Measurements from ENCODE around the gene RUNDC3A.

RUNDC3A gene

DNA sequence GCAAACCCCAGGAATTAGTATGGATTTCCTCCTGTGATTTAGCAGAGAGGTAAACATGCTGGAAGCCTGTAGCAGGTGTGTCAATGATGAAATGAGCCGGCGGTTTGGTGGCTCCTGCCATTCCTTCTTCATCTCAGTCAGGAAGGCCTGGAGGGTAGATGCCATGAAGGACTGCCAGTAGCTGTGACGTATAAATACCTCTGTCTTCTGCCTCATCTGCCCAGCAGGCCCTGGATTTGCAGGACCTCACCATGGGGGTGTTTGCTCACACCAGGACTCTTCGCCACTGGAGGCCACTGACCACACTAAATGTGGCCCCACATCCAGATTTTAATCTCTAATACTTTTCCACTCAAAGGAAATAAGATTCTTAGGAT, 24.4 kb upstream of the RUNDC3A start:
- no peak for DNase-seq

DNA sequence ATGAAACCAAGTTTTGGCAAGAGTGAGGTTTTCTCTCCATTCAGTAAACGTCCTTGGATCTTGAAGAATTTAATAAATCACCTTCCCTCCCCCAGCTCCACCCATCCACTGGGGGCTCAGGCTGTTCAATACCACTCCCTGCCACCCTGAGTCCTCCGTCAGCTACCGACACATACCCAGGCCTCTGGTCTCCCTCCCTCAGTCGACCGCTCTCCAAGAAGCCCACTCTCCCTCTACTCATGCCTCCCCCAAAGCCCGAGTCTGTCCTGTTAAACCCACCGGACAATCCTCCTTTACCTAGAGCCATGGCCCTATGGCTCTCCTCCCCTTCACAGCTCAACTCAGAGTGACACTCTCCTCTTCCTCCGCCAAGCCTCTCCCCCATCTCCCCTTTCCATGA, 20.8 kb upstream of the RUNDC3A start:
- DNase-seq = no peak

DNA sequence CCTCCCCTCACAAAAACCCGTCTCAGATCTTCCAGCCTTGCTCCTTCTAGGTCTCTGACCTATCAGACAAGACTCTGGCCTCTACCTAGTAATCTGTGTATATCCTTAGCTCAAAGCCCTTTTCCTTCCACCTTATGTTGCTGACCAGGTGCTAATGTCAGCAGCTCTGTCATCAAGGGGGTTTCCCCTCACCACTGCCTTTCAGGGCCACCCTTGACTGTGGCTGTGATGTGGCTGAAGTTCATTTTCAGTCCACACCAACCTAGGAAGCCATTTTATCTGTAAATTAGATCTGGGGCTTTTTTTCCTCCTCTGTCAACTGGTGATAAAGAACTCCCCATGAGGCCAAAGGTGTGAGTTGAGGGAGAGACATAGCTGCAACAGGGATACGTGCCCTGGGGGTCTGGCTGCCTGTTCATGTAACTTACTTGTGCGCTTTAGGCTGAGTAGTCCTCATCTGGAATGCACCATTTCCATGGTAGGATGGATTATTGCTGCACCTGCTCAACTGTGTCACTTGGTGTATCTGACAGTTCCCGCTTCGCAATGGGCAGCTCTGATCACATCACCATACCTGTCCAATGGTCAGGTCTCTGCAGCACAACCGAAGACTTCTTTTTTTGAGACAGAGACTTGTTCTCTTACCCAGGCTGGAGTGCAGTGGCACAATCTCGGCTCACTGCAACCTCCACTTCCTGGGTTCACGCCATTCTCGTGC, 14.7 kb upstream of the RUNDC3A start:
- DNase-seq = no peak

DNA sequence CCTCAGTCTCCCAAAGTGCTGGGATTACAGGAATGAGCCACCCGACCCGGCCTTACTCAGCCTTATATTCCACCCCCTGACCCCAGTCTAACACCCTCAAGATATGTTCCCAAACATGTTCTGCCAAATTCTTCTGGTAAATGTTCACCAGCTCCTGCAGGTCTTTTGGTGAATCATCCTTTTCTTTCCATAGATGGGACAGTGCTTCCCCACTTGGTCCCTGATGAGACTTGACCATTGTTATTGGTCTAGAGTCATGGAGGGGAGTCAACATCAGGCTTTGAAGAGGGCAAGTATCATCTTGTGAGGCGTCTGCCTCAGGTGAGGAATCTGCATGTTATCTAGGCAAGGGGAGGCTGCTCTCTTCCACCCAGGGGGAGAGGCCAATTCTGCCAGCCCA, 10.4 kb upstream of the RUNDC3A start:
- DNase-seq = no peak

DNA sequence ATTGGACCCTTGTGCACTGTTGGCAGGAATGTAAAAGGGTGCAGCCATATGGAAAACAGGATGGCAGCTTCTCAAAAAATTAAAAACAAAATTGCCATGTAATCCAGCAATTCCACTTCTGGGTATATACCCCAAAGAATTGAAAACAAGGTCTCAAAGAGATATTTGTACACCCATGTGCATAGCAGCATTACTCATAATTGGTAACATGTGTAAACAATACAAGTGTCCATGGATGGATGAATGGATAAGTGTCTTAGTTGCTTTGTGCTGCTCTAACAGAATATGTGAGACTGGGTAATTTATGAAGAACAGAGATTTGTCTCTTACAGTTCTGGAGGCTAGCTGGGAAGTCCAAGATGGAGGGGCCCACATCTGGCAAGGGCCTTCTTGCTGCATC, 3.8 kb upstream of the RUNDC3A start:
- no peak for DNase-seq

DNA sequence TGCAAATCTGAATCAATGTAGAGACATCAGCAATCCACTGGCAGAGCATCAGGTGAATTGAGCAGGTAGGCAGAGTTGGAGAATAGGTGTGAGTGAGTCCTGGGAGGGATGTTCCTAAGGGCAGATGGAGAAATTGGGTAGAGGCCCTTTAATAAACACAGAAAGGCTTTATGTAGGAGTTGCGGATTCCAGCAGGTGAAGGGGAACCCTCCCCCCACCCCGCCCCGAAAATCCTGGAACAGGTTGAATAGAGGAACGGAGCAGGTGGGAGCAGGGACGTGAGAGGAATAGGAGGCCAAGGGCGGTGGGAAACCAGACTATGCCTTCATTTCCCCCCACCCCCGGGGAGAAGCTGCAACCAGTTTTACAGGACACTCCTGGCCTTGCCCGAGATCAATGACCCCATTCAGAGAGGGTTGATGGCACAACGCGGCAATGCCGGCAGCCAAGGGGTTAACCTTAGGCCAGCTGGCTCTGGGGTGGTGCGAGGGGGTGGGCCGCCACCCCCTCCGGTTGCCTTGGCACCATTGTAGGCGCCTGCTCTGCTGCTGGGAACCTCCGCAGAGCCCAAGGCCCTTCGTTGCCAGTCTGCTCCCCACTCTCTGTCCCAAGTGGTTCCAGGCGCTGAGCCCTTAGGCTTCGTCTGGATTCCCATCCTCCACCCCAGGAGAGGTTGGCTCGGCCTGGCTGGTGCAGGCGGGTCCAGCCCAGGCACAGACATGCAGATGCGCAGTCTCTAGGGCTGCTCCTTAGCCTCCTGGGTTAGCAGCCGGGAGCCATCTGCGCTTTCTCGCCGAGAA, 814 bp upstream of the RUNDC3A start:
- no peak for DNase-seq

DNA sequence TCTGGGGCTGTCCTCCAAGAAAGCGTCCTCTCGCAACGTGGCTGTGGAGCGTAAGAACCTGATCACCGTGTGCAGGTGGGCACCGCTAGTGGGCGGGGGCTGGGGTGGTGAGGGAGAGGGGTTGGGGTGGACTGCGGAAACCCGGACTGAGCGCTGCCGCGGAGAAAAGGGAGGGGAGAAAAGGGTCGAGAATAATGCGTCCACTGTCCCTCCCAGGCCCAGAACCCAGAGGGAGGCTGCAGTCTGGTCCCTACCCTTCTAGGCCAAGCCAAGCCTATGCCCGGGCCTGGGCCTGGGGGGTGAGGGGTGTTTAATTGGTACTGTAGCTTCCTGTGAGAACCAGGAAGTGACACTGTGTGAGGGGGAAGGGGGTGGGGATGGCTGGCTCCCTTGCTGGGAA, 464 bp downstream of the RUNDC3A start:
- DNase-seq = no peak

DNA sequence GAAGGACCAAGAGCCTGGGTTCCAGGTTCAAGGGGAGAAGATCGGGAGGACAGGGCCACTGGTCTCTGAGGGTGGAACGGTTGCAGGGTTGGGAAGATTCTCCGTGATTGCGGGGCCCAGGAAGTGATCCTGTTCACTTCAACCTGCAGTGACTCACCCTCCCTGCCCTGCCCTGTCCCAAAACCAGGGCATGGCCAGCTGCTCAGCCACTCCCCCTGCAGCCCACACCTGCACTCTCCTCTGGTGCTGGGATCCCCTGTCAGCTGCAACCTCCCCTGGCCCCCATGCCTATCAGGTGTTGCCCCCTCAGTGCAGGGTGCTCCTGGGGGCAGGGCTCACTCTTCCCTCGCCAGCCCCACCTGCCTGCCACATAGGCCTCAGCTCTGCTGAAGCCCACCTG, 1.1 kb downstream of the RUNDC3A start:
- DNase-seq = no peak

DNA sequence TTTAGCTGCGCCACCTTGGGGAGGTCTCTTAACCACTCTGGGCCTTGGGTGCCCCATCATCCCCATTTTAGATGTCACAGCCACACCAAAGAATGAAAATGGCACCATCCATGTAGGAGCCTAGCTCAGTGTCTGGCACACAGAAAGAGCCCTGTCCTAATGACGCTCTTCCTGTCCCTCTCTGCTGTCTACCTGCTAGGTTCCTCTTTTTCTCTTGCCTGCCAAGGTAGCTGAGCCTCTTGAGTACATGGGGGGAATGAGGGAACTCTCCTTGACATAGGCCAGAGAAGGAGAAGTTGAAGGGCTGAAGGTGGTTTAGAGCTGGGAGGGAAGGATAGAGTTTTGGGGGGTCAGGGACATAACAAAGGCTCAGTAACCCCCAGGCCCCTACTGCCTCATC, 1.8 kb downstream of the RUNDC3A start:
- DNase-seq = no peak

DNA sequence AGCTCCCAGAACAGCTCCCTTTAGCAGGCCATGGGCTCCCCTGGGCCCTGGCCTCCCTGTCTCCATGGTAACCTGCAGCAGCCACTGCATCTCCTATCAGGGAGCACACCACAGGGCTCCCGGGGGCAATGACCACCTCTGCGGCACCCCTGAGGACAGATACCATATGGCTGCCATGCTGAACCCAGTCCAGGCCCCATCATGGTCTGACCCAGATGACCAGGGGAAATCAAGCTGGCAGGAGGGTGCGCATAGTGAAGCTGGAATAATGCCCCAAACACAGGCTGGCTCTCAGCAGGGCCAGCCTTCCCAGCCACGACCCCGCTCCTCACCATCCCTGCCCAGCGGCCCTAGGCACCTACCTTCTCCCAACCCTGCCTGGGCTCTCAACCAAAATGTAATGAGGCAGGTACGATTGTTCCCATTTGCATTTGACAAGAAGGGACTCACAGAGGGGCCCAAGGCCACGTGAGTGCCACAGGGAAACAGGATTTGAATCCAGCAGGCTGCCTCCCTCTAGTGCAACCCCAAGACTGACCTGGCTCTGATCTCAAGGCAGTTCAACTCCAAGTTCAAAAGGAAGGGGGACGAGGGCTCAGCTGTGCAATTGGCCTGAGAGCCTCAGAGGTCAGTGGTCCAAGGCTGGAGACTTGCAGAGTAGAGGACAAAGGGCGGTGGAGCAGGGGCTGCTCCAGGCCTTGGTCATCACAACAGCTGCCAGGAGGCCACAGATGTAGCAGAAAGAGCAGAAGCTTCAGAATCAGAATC, 2.4 kb downstream of the RUNDC3A start:
- no peak for DNase-seq

DNA sequence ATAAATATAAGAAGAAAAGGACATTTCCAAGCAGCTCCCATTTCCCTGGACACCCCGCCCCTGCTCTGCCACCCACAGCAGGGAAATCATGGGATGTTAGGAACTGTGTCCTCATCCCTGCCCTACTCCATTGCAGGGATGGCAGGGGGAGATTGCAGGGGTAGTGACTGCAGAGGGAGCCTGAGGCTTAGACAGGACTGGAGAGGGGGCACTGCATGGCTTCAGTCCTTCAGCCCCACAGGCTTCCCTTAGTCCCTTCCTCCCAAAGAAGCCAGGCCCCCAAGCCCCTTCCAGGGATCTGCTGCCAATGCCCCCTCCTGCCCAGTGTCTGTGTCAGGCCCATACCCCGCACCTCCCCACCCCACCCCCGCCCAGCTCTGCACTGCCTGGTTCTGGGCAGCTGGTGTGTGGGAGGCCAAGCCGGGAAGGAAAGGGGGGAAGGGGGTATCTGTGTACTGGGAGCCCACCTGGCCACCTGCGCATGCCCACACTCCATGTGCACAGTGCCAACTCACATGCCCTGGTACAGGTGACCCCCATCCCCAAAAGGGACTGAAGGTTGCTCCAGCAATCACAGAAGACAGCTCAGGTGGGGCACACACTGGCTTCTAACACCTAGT, 3.3 kb downstream of the RUNDC3A start:
- DNase-seq = no peak

DNA sequence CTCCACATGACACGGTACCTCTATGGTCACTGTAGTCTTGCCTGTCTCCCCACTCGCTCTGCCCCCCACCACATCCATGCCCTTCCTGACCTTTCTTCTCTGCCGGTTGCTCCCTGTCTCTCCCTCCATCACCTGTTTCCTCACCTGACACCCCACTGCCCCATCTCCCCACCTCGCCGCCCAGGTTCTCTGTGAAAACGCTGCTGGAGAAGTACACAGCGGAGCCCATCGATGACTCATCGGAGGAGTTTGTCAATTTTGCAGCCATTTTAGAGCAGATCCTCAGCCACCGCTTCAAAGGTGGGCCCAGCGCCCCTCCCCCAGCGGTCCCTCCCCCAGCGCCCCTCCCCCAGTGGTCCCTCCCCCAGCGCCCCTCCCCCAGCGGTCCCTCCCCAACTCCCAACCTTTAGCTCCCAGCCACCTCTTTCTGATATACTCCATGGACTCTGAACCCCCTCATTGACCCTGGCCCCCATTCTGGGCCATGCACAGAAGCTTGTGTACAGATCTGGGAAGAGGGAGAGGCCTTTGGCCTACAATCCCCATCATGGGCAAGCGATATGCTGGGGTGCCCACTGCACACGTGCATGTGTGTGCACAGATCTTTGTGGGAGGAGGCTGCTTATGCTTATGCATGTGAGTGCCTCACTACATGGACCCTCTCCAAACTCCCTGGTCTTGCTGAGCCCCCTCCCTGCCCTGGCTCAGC, 4.1 kb downstream of the RUNDC3A start:
- no peak for DNase-seq

DNA sequence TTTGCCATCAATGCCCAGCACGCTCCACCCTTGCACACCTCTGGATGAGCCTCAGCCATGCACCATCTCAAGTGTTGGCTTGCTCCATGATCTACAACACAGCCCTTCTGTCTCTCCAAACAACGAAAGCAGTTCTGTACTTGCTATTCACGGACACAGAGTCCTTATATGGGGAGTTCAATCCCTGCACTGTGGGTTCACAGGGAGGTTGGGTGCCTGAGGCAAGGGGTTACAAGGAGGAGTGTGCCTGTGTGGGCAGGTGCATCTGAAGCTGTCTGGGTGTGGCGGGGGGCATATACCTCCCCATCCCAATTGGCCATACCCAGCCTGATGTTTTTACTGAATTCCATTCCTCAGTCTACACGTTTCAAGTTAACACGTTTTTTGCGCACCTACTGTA, 5.6 kb downstream of the RUNDC3A start:
- no peak for DNase-seq

DNA sequence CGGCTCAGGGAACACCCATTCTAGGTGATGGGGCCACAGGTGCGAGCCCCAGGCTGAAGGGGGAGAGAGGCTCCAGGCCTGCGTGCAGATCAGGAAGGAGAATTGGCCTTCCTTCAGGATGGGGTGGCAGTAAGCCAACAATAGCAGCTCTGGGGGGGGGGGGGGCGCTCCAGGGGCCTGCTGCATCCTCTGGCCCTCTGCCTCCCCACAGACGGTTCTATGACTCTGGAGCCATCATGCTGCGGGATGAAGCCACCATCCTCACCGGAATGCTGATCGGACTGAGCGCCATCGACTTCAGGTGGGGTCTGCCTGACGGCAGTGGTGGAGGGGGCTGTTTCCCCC, 6.1 kb downstream of the RUNDC3A start:
- DNase-seq = no peak

DNA sequence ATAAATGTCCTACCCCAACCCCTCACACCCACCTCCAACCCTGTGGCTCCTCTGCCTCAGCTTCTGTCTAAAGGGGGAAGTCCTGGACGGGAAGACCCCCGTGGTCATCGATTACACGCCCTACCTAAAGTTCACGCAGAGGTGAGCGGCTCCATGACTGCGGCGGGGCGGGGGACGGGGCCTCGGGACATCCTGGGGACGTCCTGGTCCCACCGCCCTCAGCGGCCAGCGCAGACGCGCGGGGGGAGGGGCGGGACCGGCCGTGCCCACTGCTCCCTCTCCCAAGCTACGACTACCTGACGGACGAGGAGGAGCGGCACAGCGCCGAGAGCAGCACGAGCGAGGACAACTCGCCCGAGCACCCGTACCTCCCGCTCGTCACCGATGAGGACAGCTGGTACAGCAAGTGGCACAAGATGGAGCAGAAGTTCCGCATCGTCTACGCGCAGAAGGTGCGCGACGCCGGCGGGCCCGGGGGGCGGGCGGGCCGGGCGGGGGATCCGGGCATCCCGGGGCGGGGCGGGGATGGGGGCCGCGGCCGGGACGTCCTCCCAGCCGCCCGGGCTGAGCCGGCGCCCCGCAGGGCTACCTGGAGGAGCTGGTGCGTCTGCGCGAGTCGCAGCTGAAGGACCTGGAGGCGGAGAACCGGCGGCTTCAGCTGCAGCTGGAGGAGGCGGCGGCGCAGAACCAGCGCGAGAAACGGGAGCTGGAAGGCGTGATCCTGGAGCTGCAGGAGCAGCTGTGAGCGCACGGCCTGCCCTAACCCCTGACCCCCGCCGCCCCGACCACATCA, 6.7 kb downstream of the RUNDC3A start:
- DNase-seq = peak; percentile 46

DNA sequence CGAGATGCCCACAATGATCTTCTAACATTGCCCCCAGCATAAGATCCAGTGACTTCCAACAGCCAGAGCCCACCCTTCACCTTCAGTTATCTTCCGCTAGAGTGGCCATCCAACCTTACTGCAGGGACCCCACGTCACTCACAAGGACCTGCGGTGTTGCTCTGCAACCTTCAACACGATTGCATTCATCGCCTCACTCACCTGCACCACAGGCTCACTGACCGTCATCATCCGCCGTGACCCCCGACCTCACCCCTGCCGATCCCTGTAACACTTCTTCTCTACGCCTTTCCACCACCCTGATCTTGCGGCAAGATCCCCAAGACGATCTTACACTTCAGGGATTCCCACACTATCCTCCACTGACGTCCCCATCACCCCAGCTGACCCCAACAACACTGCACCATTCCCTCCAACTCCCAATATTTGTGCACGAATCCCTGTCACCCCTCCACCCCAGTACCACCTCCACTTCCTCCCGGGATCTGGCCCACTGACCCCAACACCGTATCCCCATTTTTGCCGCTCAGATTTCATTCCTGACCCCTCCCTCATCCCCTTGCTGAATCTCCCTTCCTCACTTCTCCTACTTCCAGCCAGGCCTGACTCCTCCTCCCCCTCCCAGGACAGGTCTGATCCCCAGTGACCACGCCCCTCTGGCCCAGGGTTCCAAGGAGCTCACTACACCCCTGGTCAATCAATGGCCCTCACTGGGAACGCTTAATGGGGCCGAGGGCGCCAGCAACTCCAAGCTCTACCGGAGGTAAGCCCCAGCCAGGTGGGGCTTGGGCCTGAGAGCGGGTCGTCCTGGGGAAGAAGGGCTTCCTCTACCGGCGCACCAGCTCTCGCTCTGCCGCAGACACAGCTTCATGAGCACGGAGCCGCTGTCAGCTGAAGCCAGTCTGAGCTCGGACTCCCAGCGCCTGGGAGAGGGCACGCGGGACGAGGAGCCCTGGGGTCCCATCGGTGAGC, 7.6 kb downstream of the RUNDC3A start:
- no peak for DNase-seq

DNA sequence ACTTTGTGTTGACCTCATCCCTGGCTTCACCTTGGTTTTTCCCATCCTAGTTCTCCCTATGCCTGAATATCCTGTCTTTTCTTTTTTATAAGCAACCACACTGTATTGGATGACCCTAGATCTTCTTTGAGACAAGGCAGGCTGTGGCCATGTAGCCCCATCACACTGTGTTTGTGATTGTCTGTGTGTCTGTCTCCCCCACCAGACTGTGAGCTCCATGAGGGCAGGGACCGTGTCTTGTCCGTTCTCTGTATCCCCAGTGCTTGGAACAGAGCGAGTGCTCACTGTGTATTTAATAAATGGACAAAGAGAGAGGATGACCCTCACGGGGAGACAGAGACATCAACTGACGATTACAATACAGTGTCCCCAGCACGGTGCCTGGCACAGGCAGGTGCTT, 9.1 kb downstream of the RUNDC3A start:
- no peak for DNase-seq

DNA sequence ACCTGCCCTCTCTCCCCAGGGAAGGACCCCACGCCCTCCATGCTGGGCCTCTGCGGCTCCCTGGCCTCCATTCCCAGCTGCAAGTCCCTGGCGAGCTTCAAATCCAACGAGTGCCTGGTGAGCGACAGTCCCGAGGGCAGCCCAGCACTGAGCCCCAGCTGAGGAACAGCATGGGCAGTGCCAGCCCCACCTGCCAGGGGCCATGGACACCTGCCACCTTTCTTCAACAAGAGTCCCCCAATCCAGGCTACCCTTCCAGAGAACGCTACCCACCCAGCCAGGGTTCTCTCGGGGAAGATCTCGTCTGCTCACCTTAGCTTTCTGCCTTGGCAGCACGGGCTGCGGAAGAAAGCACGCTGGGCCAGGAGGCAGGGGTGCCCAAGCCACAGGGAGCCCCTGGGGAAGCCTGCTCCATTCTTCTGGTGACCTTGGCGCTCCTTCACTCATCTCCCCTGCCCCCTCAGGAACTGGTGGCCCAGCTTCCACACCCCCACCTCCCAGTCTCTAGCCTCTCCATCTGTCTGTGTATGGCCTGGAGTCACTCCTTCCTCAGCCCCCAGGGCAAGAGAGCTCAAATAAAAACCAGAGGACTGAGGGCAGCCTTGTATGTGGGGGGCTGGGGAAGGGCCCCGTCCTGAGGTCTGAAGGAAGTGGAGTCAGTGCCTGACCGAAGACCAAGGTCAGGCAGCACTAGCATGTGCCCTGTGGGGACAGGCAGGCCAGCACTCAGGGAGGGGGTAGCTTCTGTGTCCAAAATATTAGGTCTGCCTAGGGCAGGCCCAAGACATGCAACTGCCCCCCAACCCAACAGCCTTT, 9.9 kb downstream of the RUNDC3A start:
- no peak for DNase-seq

DNA sequence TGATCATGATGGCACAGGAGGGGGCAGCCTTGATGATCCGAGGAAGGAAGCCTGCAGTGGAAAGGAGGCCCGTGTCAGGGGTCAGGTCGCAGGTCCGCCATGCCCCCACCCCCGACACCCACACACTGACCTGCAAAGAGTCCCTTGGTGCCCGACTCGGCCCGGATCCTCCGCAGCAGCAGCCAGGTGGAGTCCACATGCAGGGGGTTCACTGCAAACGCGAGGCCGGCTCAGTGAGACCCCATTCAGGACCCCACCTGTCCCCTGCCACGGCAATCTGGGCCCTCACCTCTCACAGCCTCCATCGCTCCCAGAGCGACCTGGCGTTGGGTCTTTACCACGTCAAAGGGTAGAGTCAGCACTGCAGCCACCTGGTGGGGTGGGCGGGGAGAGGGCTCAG, 11.7 kb downstream of the RUNDC3A start:
- no peak for DNase-seq

All from activated T-cell treated with anti-CD3 and anti-CD28 coated beads, Interleukin-2, amount 50 U/mL, for 1 hour (primary cell).